GM19099 (cell line): ENCODE data around the gene FGD2.
A peak's percentile ranks its signal among the peaks of the same experiment; 100 is the strongest.

Experiments used
- POLR2A ChIP-seq: IDR thresholded peaks from 3 replicates; pipeline ENCODE4 v1.6.1; 2011; ENCODE audit warnings: low read depth; ENCODE audit not compliant: insufficient read length; ENCODE audit errors: extremely low read depth

The FGD2 gene

GRCh38 chr6:36978421-36979346, 26.8 kb upstream of the FGD2 start:
- no peak for TF ChIP-seq POLR2A

DNA sequence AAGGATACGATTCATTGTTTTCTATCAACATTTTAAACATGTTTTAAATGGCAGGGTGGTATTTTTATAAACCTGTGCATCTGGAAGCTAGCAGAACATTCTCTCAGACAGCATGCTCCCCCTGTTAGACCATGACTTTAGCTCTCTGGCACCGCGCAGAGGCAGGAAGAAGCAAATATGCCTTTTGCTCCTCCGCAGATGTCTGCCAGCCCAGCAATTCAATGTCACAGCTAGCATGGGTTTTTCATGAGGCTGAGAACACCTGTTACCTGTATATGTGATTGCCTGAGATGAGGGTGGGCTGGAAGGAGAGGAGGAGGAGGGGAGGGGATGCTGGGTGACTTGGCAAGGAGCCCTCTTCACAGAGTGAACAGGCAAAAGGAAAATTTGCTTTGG, 26.1 kb upstream of the FGD2 start:
- no peak for TF ChIP-seq POLR2A

DNA sequence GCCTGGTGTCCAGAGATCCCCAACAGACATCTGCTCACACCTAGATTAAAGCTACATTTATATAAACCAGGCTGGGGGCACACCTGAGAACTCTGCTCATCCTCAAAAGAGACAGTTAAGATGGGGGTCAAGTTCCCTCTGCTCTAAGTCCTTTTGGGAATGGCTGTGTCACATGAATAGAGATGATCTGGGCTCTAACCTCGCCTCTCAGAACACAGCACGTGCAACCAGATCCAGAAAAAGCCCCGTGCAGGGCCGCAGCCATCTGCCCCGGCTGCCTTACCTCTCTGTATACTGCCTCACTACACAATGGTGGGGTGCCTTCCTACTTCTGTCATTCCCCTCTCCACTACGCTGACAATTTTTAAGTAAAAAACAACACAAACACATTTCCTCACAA, 25.3 kb upstream of the FGD2 start:
- TF ChIP-seq POLR2A: no peak

GRCh38 chr6:36980876-36981619, 24.4 kb upstream of the FGD2 start:
- TF ChIP-seq POLR2A: no peak

DNA sequence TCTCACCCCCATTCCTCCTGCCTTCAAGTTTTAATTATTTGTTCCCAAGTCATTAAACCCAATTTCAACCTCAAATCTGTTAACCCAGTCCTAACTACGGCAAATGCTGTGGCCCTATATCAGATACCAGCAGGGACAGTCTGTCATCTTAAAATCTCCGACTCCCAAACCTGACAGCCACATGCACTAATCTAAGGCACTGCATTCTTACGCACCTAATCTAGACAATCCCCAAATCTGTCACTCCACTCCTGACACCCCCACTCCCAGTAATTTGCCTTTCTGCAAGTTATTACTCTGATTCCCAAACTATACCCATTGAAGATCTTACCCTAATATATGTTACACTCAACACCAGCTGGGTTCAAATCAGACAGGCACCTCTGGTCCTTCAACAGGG, 21.9 kb upstream of the FGD2 start:
- TF ChIP-seq POLR2A: no peak

- TF ChIP-seq POLR2A: no peak
Measured at GRCh38 chr6:36984581-36985416, 20.7 kb upstream of the FGD2 start.

- TF ChIP-seq POLR2A: no peak
Measured at GRCh38 chr6:36985417-36985807, 20.0 kb upstream of the FGD2 start.

- peak; percentile 98 for TF ChIP-seq POLR2A
Measured at GRCh38 chr6:36985808-36986703, 19.4 kb upstream of the FGD2 start, which contains the start of gene MTCH1. Gene MTCH1 (minus strand): TSS chr6:36986196. CDS start chr6:36986173, 23 bp downstream.

DNA sequence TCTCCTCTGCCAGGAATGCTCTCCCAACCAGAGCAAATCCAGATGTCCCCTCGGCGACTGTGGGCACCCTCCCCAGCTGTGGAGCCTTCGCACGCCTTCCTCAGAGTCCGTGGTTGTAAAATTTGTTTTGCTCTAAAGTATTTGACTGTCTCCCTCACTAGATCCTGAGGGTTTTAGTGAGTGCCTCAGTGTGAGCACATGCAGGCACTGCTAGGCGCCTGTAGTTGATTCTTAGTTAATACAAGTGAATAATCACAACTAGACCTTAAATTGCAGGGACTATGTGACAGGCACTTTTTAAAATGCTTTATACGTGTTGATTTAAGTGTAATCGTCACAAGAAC, 18.8 kb upstream of the FGD2 start:
- no peak for TF ChIP-seq POLR2A

DNA sequence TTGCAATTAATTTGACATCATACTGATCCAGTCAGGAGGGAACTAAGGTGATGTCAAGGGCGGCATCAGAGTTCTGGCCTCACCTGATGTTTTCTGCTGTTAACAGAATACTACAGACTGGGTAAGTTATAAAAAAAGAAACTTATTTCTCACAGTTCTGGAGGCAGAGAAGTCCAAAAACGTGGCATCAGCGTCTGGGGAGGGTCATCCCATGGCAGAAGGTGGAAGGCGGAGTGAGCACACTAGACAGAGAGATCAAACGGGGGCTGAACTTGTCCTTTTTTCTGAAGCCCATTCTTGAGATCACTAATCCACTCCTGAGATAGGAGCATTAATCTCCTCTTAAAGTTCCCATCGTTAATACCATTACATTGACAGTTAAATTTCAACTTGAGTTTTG, 16.2 kb upstream of the FGD2 start:
- no peak for TF ChIP-seq POLR2A

GRCh38 chr6:36997811-36998722, 7.4 kb upstream of the FGD2 start:
- no peak for TF ChIP-seq POLR2A

- TF ChIP-seq POLR2A: no peak
Measured at GRCh38 chr6:36998723-36999038, 6.8 kb upstream of the FGD2 start.

- TF ChIP-seq POLR2A: no peak
Measured at GRCh38 chr6:36999061-36999750, 6.2 kb upstream of the FGD2 start.
